GM23338 (cell line): ENCODE measurements around the gene SRPK2. TPM values are rescaled to one million over a fixed set of nuclear protein-coding genes. Genes with fewer than 3 reads are reported as not detected.
A peak's percentile ranks its signal among the peaks of the same experiment; 100 is the strongest.

Source experiments
- ATAC-seq: fragments of 200-7000 bp; cut with Tn5 transposase; 3 replicates; pipeline ENCODE4 v1.9.1; 2020
- DNase-seq: peaks from one replicate; pipeline ENCODE4 v3.0.0-alpha.2; 2015; ENCODE audit warnings: low spot score
- H2AFZ ChIP-seq: fragments of 200-600 bp; sonication (generic); 2 replicates; pipeline ENCODE4 v1.8.0; 2016; ENCODE audit warnings: antibody characterized with exemption, mild to moderate bottlenecking, moderate library complexity
- H3F3A ChIP-seq: fragments of 200-600 bp; sonication (generic); replicated peaks from 2 replicates; pipeline ENCODE4 v1.8.0; 2017; ENCODE audit warnings: antibody characterized with exemption, mixed run types, low read depth
- H3K27ac ChIP-seq: fragments of 200-600 bp; sonication (generic); 2 replicates; pipeline ENCODE4 v1.6.1; 2016; ENCODE audit warnings: low read depth
- H3K27me3 ChIP-seq: fragments of 200-600 bp; sonication (generic); 2 replicates; pipeline ENCODE4 v1.8.0; 2016; ENCODE audit warnings: mild to moderate bottlenecking, mixed run types, moderate library complexity; ENCODE audit not compliant: insufficient read depth
- H3K36me3 ChIP-seq: fragments of 200-600 bp; sonication (generic); 2 replicates; pipeline ENCODE4 v1.8.0; 2016; ENCODE audit warnings: mild to moderate bottlenecking; ENCODE audit not compliant: insufficient read depth
- H3K4me1 ChIP-seq: fragments of 200-600 bp; sonication (generic); 2 replicates; pipeline ENCODE4 v1.8.0; 2016; ENCODE audit warnings: mild to moderate bottlenecking, moderate library complexity; ENCODE audit not compliant: insufficient read depth
- H3K4me2 ChIP-seq: fragments of 200-600 bp; sonication (generic); 2 replicates; pipeline ENCODE4 v1.7.1; 2017; ENCODE audit warnings: mixed run types
- H3K4me3 ChIP-seq: fragments of 200-600 bp; sonication (generic); 2 replicates; pipeline ENCODE4 v1.6.1; 2016; ENCODE audit warnings: mixed run types
- H3K79me2 ChIP-seq: fragments of 200-600 bp; sonication (generic); replicated peaks from 2 replicates; pipeline ENCODE4 v1.8.0; 2017; ENCODE audit warnings: mild to moderate bottlenecking; ENCODE audit not compliant: insufficient read depth
- H3K9me2 ChIP-seq: fragments of 200-600 bp; sonication (generic); 2 replicates; pipeline ENCODE4 v1.8.0; 2017; ENCODE audit not compliant: insufficient read depth
- H4K20me1 ChIP-seq: fragments of 200-600 bp; sonication (generic); replicated peaks from 2 replicates; pipeline ENCODE4 v1.8.0; 2017; ENCODE audit warnings: mild to moderate bottlenecking; ENCODE audit not compliant: insufficient read depth
- H3K27ac Mint-ChIP-seq: 2 replicates; pipeline ENCODE4 v1.8.0; 2020; ENCODE audit warnings: inconsistent platforms, mild to moderate bottlenecking, moderate library complexity, mixed read lengths
- H3K27me3 Mint-ChIP-seq: 3 replicates; pipeline ENCODE4 v1.8.0; 2022; ENCODE audit warnings: low read depth, mild to moderate bottlenecking, moderate library complexity, mixed read lengths, inconsistent platforms; ENCODE audit not compliant: insufficient read depth, poor library complexity
- H3K36me3 Mint-ChIP-seq: 3 replicates; pipeline ENCODE4 v1.8.0; 2021; ENCODE audit warnings: low read depth, mild to moderate bottlenecking, inconsistent platforms, moderate library complexity, mixed read lengths
- H3K4me1 Mint-ChIP-seq: 3 replicates; pipeline ENCODE4 v1.8.0; 2020; ENCODE audit warnings: mild to moderate bottlenecking, inconsistent platforms, mixed read lengths
- H3K4me3 Mint-ChIP-seq: 3 replicates; pipeline ENCODE4 v1.8.0; 2021; ENCODE audit warnings: moderate library complexity, mild to moderate bottlenecking, inconsistent platforms, mixed read lengths
- H3K9me3 Mint-ChIP-seq: 3 replicates; pipeline ENCODE4 v1.8.0; 2020; ENCODE audit warnings: moderate library complexity, mild to moderate bottlenecking, inconsistent platforms, mixed read lengths
- CREB1 ChIP-seq: fragments of 250-450 bp; sonication (Bioruptor Pico); IDR thresholded peaks from 2 replicates; pipeline ENCODE4 v1.5.0; 2020; ENCODE audit warnings: low read depth, mild to moderate bottlenecking, moderate library complexity
- CTCF ChIP-seq, 2 experiments: fragments of 200-600 bp in 1 of 2; sonication (generic) in 1 of 2; conservative IDR thresholded peaks; 2 replicates each; pipeline versions ENCODE4 v1.5.1 to v1.6.1; 2016 to 2017; ENCODE audit warnings: antibody characterized with exemption in 2 of 2, low read depth in 2 of 2, mild to moderate bottlenecking in 2 of 2, moderate library complexity in 1 of 2
- ETS1 ChIP-seq: IDR thresholded peaks from 2 replicates; pipeline ENCODE4 v1.6.1; 2016; ENCODE audit warnings: antibody characterized with exemption
- EZH2 ChIP-seq: fragments of 200-600 bp; sonication (generic); IDR thresholded peaks from one replicate; pipeline ENCODE4 v1.8.0; 2017; ENCODE audit warnings: antibody characterized with exemption, mild to moderate bottlenecking, low read depth; ENCODE audit not compliant: unreplicated experiment
- EZH2phosphoT487 ChIP-seq: fragments of 200-600 bp; sonication (generic); IDR thresholded peaks from one replicate; pipeline ENCODE4 v1.8.1; 2018; ENCODE audit warnings: antibody characterized with exemption; ENCODE audit not compliant: unreplicated experiment
- JUNB ChIP-seq: IDR thresholded peaks from one replicate; pipeline ENCODE4 v1.6.1; 2016; ENCODE audit warnings: antibody characterized with exemption; ENCODE audit not compliant: unreplicated experiment
- POLR2AphosphoS5 ChIP-seq: IDR thresholded peaks from 2 replicates; pipeline ENCODE4 v1.6.1; 2016; ENCODE audit warnings: antibody characterized with exemption, low read depth
- REST ChIP-seq: IDR thresholded peaks from one replicate; pipeline ENCODE4 v1.6.1; 2018; ENCODE audit warnings: antibody characterized with exemption; ENCODE audit not compliant: unreplicated experiment
- STAT1 ChIP-seq: IDR thresholded peaks from one replicate; pipeline ENCODE4 v1.6.1; 2016; ENCODE audit warnings: antibody characterized with exemption; ENCODE audit not compliant: unreplicated experiment
- polyA plus RNA-seq: library from polyadenylated mRNA; unstranded; fragments of >200 nt; fragmentation: Nextera tagmentation; extraction: Ambion mirVana; gene quantifications from 2 replicates; pipeline ENCODE4 v1.2.1, GENCODE V29; 2016
- total RNA-seq: library from RNA; depleted of rRNA; stranded (reverse); fragments of >200 nt; shearing (Covaris generic); gene quantifications from 2 replicates; pipeline ENCODE4 v1.2.3, GENCODE V29; 2014

SRPK2 gene
- total and polyA plus RNA-seq, 2 experiments from 2014 or later = 66.3 to 91.5 TPM

- Histone ChIP-seq H2AFZ (no peak overlapping the region), H3K4me3 (no peak overlapping the region), H3K4me1 (peaks cover 70% of the 10 kb centered on the region), H3K27me3 (no peaks in the 10 kb centered on the region), H3K9me2 (no peaks in the 10 kb centered on the region), H3K4me2 (no peak overlapping the region), H4K20me1 (0 out of 2 replicates have a peak, but pooled peaks cover 4% of the 10 kb centered on the region), H3F3A (no peaks in the 10 kb centered on the region; the same call in 1 of the 2 replicates), H3K36me3 (no peaks in the 10 kb centered on the region), H3K79me2 (peaks cover 66% of the 10 kb centered on the region), H3K27ac (no peak overlapping the region)
- Mint-ChIP-seq H3K4me1 (peaks cover 41% of the 10 kb centered on the region), H3K27ac (no peak overlapping the region), H3K27me3 (peaks cover 5% of the 10 kb centered on the region), H3K9me3 (no peaks in the 10 kb centered on the region; the same call in 2 of the 3 replicates), H3K36me3 (no peaks in the 10 kb centered on the region), H3K4me3 (no peak overlapping the region)
- DNase-seq = no peak
- TF ChIP-seq EZH2 (no peak), POLR2AphosphoS5 (no peak), CTCF (conservative IDR thresholded peaks at IDR 0.05; ENCODE audit: low read depth in 2 of 2) (no peak), REST (no peak), CREB1 (CRISPR knock-in tag) (no peak), ETS1 (no peak), STAT1 (no peak)
- ATAC-seq = no peak
Observed at GRCh38 chr7:105249216-105249615, 139.5 kb downstream of the SRPK2 start.

GRCh38 chr7:105246679-105247078, 142.0 kb downstream of the SRPK2 start:
- peaks cover 5% of the 10 kb centered on the region for H3K27me3 Mint-ChIP-seq
- DNase-seq = no peak
- Histone ChIP-seq H4K20me1 (0 out of 2 replicates have a peak, but pooled peaks cover 4% of the 10 kb centered on the region), H3K4me2 (peak overlapping the region; percentile 50; the same call in 1 of the 2 replicates), H3K9me2 (no peaks in the 10 kb centered on the region), H3K79me2 (peaks cover 87% of the 10 kb centered on the region), H3F3A (no peaks in the 10 kb centered on the region; the same call in 1 of the 2 replicates), H3K4me1 (peaks cover 45% of the 10 kb centered on the region), H3K36me3 (no peaks in the 10 kb centered on the region), H2AFZ (no peak overlapping the region), H3K4me3 (no peak overlapping the region), H3K27me3 (no peaks in the 10 kb centered on the region), H3K27ac (0 out of 2 replicates have a peak overlapping the region, but pooled peaks have one; percentile 27)
- no peak overlapping the region for H3K4me3 Mint-ChIP-seq
- peaks cover 23% of the 10 kb centered on the region for H3K4me1 Mint-ChIP-seq
- ATAC-seq = peak; percentile 31; the same call in 1 of the 3 replicates
- H3K27ac Mint-ChIP-seq = no peak overlapping the region
- no peaks in the 10 kb centered on the region for H3K9me3 Mint-ChIP-seq
- H3K36me3 Mint-ChIP-seq = no peaks in the 10 kb centered on the region
- no peak for TF ChIP-seq CTCF (conservative IDR thresholded peaks at IDR 0.05; ENCODE audit: low read depth in 2 of 2)
- TF ChIP-seq ETS1 = no peak
- no peak for TF ChIP-seq EZH2phosphoT487
- no peak for TF ChIP-seq POLR2AphosphoS5
- no peak for TF ChIP-seq CREB1 (CRISPR knock-in tag)
- no peak for TF ChIP-seq REST
- no peak for TF ChIP-seq EZH2
- TF ChIP-seq JUNB = no peak
